CD4-positive, alpha-beta T cell (primary cell): Measurements from ENCODE around the gene HID1. TPM values are rescaled to one million over a fixed set of nuclear protein-coding genes. Genes with fewer than 3 reads are reported as not detected.

Experiments
- ATAC-seq: fragments of 200-7000 bp; cut with Tn5 transposase; one replicate; pipeline ENCODE4 v1.10.0; 2022; ENCODE audit warnings: mild to moderate bottlenecking; ENCODE audit not compliant: poor library complexity
- CTCF ChIA-PET: fragments of 350-600 bp; sonication (Branson Sonifier 250); formaldehyde crosslinking; loops from one replicate; lab custom pipeline; 2021; ENCODE audit warnings: antibody characterized with exemption, inconsistent platforms; lab: Charles Lee
- POLR2A ChIA-PET: fragments of 350-600 bp; sonication (Branson Sonifier 250); formaldehyde crosslinking; loops from one replicate; lab custom pipeline; 2021; ENCODE audit warnings: antibody characterized with exemption, inconsistent platforms; lab: Charles Lee
- DNase-seq, 14 experiments: peaks; one replicate each; pipeline ENCODE4 v3.0.0-alpha.2; 2013 to 2020; ENCODE audit warnings: mixed read lengths in 2 of 14
- H3K27ac ChIP-seq, 2 donors: one replicate each; pipeline versions ENCODE4 v1.5.1 to v1.7.0; 2013; ENCODE audit warnings: low read length in 2 of 2, low read depth in 1 of 2, mild to moderate bottlenecking in 1 of 2
- H3K27me3 ChIP-seq, 2 experiments: 1 replicate in 1 of 2; 2 replicates in 1 of 2; pipeline versions ENCODE4 v1.6.1 to v1.7.0; 2013; ENCODE audit warnings: low read length in 2 of 2, control low read depth in 1 of 2, mild to moderate bottlenecking in 1 of 2, moderate library complexity in 1 of 2; ENCODE audit not compliant: insufficient read depth in 2 of 2, control insufficient read depth in 1 of 2
- H3K36me3 ChIP-seq: one replicate; pipeline ENCODE4 v1.6.1; 2013; ENCODE audit warnings: low read length, control low read depth; ENCODE audit not compliant: insufficient read depth
- H3K4me1 ChIP-seq: one replicate; pipeline ENCODE4 v1.6.1; 2013; ENCODE audit warnings: low read length, control low read depth; ENCODE audit not compliant: insufficient read depth
- H3K4me3 ChIP-seq: one replicate; pipeline ENCODE4 v1.5.1; 2013; ENCODE audit warnings: mild to moderate bottlenecking, low read length, moderate library complexity
- H3K9me3 ChIP-seq, 2 experiments: 1 replicate in 1 of 2; 2 replicates in 1 of 2; pipeline versions ENCODE4 v1.6.1 to v1.7.0; 2013; ENCODE audit warnings: low read length in 2 of 2, mild to moderate bottlenecking in 2 of 2, control low read depth in 1 of 2, moderate library complexity in 1 of 2; ENCODE audit not compliant: control insufficient read depth in 1 of 2, insufficient read depth in 1 of 2
- H3K27ac Mint-ChIP-seq: one replicate; pipeline ENCODE4 v1.8.0; 2020; ENCODE audit warnings: mixed read lengths
- H3K27me3 Mint-ChIP-seq: one replicate; pipeline ENCODE4 v1.8.0; 2021; ENCODE audit warnings: mixed read lengths
- H3K36me3 Mint-ChIP-seq: one replicate; pipeline ENCODE4 v1.8.0; 2021; ENCODE audit warnings: low read depth, mixed read lengths
- H3K4me1 Mint-ChIP-seq: one replicate; pipeline ENCODE4 v1.8.0; 2021; ENCODE audit warnings: low read depth, mixed read lengths
- H3K4me3 Mint-ChIP-seq: one replicate; pipeline ENCODE4 v1.8.0; 2020; ENCODE audit warnings: mild to moderate bottlenecking, mixed read lengths
- H3K9me3 Mint-ChIP-seq: one replicate; pipeline ENCODE4 v1.8.0; 2020; ENCODE audit warnings: mixed read lengths
- intact Hi-C, 2 experiments: fragments of 100-400 bp; cut with DNase I in 1 of 2; cut with micrococcal nuclease in 1 of 2; formaldehyde crosslinking; loops; one replicate each; pipeline versions ENCODE4 v1.15.1 to v1.9.0; 2023 to 2025; cut with DNase I, micrococcal nuclease
- total RNA-seq, 174 experiments: library from RNA in 2 of 174; stranded (reverse) in 2 of 174; gene quantifications; one replicate each; pipeline ENCODE4 v1.2.3 and lab custom pipeline; 2021 to 2026
- TF ChIP-seq, protein P1 (sequence below): fragments of 200-600 bp; IDR thresholded peaks from one replicate; pipeline ENCODE4 v1.8.0; 2022; ENCODE audit warnings: antibody characterized with exemption, mild to moderate bottlenecking

Gene HID1
- total RNA-seq, 2 experiments from 2014 or later = 31.8 to 31.9 TPM

DNA sequence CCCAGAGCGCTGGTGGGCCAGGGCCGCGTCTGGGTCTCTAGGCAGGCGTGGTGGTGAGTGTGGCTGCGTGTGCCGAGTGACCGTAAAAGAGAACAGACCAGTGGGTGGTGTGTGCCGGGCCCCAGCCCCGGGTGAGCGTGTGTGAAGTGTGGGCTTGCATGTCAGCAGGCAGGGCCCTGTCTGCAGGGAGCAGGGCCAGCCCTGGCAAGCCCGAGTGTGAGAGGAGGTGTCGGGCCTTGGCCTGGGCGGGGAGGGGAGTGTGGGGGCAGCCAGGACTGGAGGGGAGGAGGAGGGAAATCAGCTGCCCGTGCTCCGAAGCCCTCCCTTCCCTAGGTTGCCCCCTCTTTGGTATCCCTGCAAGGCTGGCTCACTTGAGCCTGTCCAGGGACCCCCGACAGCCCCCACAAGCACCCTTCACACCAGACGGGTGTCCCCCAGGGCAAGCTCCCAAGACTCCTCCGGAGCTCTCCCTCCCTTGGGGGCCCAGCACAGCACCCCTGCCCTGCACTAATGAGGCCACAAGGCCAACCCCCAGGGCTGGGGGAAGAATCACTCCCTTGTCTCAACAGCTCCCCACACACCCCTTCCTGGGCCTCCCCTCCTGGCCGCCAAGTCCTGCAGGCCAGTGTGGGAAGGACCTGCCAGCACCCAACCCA is 51.4 kb downstream of the HID1 start:
- H3K4me1 Mint-ChIP-seq = peaks cover 15% of the 10 kb centered on the region
- no peak overlapping the region for H3K27ac ChIP-seq
- H3K9me3 Mint-ChIP-seq = no peaks in the 10 kb centered on the region
- H3K27me3 Mint-ChIP-seq = peaks cover 66% of the 10 kb centered on the region
- H3K36me3 Mint-ChIP-seq = no peaks in the 10 kb centered on the region
- ATAC-seq (no peak), DNase-seq (no peak)
- intact Hi-C loops = loop anchor here in 1 of 2 experiments (5.0 kb wide), 1 partner anchor 491 kb away; no protein-coding TSS in a partner anchor
- H3K27ac Mint-ChIP-seq = no peak overlapping the region
- POLR2A ChIA-PET = no interaction called here
- TF ChIP-seq, protein P1, sequence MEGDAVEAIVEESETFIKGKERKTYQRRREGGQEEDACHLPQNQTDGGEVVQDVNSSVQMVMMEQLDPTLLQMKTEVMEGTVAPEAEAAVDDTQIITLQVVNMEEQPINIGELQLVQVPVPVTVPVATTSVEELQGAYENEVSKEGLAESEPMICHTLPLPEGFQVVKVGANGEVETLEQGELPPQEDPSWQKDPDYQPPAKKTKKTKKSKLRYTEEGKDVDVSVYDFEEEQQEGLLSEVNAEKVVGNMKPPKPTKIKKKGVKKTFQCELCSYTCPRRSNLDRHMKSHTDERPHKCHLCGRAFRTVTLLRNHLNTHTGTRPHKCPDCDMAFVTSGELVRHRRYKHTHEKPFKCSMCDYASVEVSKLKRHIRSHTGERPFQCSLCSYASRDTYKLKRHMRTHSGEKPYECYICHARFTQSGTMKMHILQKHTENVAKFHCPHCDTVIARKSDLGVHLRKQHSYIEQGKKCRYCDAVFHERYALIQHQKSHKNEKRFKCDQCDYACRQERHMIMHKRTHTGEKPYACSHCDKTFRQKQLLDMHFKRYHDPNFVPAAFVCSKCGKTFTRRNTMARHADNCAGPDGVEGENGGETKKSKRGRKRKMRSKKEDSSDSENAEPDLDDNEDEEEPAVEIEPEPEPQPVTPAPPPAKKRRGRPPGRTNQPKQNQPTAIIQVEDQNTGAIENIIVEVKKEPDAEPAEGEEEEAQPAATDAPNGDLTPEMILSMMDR = no peak
- H3K4me3 Mint-ChIP-seq = no peak overlapping the region
- peaks cover 0 to 16% of the 10 kb centered on the region in 2 experiments for H3K9me3 ChIP-seq
- no peaks in the 10 kb centered on the region for H3K36me3 ChIP-seq
- H3K4me3 ChIP-seq = no peak overlapping the region
- peaks cover 31% of the 10 kb centered on the region for H3K4me1 ChIP-seq
- peaks cover 41 to 51% of the 10 kb centered on the region in 2 experiments for H3K27me3 ChIP-seq
- CTCF ChIA-PET = no interaction called here

- Mint-ChIP-seq H3K4me3 (no peak overlapping the region), H3K9me3 (no peaks in the 10 kb centered on the region), H3K27me3 (peaks cover 61% of the 10 kb centered on the region), H3K36me3 (no peaks in the 10 kb centered on the region), H3K27ac (no peak overlapping the region), H3K4me1 (peaks cover 15% of the 10 kb centered on the region)
- Histone ChIP-seq H3K27ac (no peak overlapping the region), H3K36me3 (no peaks in the 10 kb centered on the region), H3K27me3 (peaks cover 35 to 46% of the 10 kb centered on the region in 2 experiments), H3K4me1 (peaks cover 31% of the 10 kb centered on the region), H3K9me3 (peaks cover 0 to 16% of the 10 kb centered on the region in 2 experiments), H3K4me3 (no peak overlapping the region)
- DNase-seq (no peak), ATAC-seq (no peak)
- TF ChIP-seq, protein P1 = no peak
- ChIA-PET POLR2A (no interaction called here), CTCF (no interaction called here)
- intact Hi-C loops = loop anchor here in 1 of 2 experiments (5.0 kb wide), 1 partner anchor 492 kb away; no protein-coding TSS in a partner anchor
Measured at GRCh38 chr17:74920642-74921025, 51.9 kb downstream of the HID1 start.

- Histone ChIP-seq H3K36me3 (no peaks in the 10 kb centered on the region), H3K9me3 (peaks cover 0 to 16% of the 10 kb centered on the region in 2 experiments), H3K4me3 (no peak overlapping the region), H3K27me3 (peaks cover 32 to 42% of the 10 kb centered on the region in 2 experiments), H3K27ac (no peak overlapping the region), H3K4me1 (peaks cover 31% of the 10 kb centered on the region)
- Mint-ChIP-seq H3K4me3 (no peak overlapping the region), H3K27me3 (peaks cover 57% of the 10 kb centered on the region), H3K4me1 (peaks cover 15% of the 10 kb centered on the region), H3K36me3 (no peaks in the 10 kb centered on the region), H3K9me3 (no peaks in the 10 kb centered on the region), H3K27ac (no peak overlapping the region)
- no peak for ATAC-seq
- intact Hi-C loops = loop anchor here in 1 of 2 experiments (5.0 kb wide), 1 partner anchor 492 kb away; no protein-coding TSS in a partner anchor
- TF ChIP-seq, protein P1 = no peak
- POLR2A ChIA-PET = no interaction called here
- DNase-seq = no peak
- CTCF ChIA-PET = no interaction called here
Measured at GRCh38 chr17:74920306-74920620, 52.3 kb downstream of the HID1 start.
